ENCODE results near the gene PICALM. TPM values are rescaled to one million over a fixed set of nuclear protein-coding genes. Genes with fewer than 3 reads are reported as not detected.

Gene PICALM
- total and polyA plus RNA-seq, 2 of the 8 experiments (the other 6 are each of a cell fraction or from before 2014, with no cell fraction given) = 69.4 to 71.3 TPM

GRCh38 chr11:85947431-85948272 lies 121.2 kb downstream of the PICALM start (continued):
- TF ChIP-seq CTCF (IDR thresholded peaks at IDR 0.05; ENCODE audit: control extremely low read depth in 1 of 3, insufficient read depth in 1 of 3, low read depth in 1 of 3, low read length in 3 of 3) = no peak
- TF ChIP-seq JUN (IDR thresholded peaks at IDR 0.05; ENCODE audit: low read depth, low read length) = no peak
- TF ChIP-seq YY1 (IDR thresholded peaks at IDR 0.05; ENCODE audit: low read depth, low read length) = no peak
- TF ChIP-seq TAF7 (optimal IDR thresholded peaks at IDR 0.05; ENCODE audit: borderline replicate concordance, low read depth, low read length) = no peak
- TF ChIP-seq SIRT6 (IDR thresholded peaks at IDR 0.05; ENCODE audit: low read length) = no peak
- no peak for TF ChIP-seq EGR1 (IDR thresholded peaks at IDR 0.05; ENCODE audit: borderline replicate concordance, low read depth, low read length)

Measured in H1 (cell line).